ENCODE data around the gene CPNE2.
"Not testable (repeated sequence)": the region's sequence is repeated elsewhere in the genome, so short reads cannot be mapped to it uniquely, and the experiment has no call there.

Gene CPNE2

GRCh38 chr16:57167953-57168352 is 75.6 kb downstream of the CPNE2 start:
- DNase-seq (ENCODE audit: low read depth) = no peak

GRCh38 chr16:57169327-57169726 is 76.9 kb downstream of the CPNE2 start:
- no peak for DNase-seq (ENCODE audit: low read depth)

DNA sequence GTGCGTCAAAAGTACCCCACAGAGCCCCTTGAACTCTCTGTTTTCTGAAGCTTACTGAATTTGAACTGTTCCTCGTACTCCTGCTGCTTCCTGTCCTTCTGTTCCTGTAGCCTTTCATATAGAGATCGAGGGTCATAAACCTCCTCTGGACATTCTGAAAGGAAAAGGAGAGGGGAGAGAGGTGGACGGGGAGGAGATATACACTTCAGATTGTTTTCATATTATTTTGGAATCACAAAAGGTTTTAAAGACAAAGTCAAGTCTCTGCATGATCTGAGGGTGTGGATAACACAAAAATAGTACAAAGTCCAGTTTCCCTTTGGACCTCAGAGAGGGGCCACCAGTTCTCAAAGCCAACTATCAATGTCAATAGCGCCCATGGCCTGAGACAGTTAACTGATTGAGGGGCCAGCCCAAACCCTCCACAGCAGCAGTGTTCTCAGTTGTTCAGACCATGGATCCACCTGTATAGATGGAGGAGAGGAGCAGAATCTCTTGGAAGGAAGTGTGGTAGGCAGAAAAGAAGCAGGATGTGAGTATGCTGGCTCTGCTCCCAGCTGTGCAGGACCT is 80.4 kb downstream of the CPNE2 start:
- DNase-seq (ENCODE audit: low read depth) = no peak

DNA sequence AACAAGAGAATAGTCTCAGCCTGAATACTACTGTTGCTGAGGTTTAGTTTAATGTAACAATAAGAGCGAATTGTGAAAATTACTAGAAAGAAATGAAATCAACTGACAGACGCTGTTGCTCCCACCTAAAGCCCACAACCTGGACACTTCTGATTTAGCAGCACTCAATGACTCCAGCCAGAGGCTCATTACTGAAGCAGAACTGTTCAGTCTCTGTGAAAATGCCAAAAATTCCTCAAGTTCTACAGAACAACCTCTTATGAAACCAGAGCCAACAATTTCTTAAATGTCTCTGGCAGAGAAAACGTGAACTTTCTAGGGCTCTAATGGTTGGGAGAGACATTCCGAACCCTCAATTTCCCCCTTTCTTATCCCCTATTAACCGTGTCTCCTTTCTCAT is 83.5 kb downstream of the CPNE2 start:
- DNase-seq (ENCODE audit: low read depth) = no peak

GRCh38 chr16:57178196-57178595 is 85.8 kb downstream of the CPNE2 start:
- DNase-seq (ENCODE audit: low read depth) = no peak

- no peak for DNase-seq (ENCODE audit: low read depth)
Observed at GRCh38 chr16:57178793-57179212, 86.4 kb downstream of the CPNE2 start.

DNA sequence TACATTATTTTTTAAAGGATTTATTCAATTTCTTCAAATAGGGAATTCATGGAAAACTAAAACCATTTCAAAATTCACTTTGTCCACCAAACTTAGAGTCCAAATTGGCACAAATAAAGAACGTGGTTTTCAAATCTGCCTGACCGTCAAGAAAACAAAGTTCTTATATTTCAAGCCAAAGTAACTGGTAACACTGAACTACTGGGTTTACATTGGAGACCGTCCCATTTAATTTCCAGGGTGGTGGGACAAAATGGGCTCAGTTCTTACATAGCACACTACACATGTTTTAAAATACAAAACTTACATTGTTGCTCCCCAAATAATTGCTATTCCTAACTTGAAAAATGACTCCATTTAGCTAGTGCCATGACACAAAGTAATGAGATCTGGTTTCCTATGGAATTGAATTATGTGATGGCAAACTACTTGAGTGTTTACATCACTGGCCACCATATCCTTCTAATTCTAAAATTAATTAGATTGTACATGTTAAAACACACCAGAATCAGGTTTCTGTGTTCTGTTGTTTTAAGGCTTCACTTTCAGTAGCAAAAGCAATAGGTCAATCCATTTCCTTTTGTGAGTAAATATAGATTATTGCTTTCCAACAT is 86.9 kb downstream of the CPNE2 start:
- DNase-seq (ENCODE audit: low read depth) = no peak

GRCh38 chr16:57184113-57184512 is 91.7 kb downstream of the CPNE2 start:
- no peak for DNase-seq (ENCODE audit: low read depth)

DNA sequence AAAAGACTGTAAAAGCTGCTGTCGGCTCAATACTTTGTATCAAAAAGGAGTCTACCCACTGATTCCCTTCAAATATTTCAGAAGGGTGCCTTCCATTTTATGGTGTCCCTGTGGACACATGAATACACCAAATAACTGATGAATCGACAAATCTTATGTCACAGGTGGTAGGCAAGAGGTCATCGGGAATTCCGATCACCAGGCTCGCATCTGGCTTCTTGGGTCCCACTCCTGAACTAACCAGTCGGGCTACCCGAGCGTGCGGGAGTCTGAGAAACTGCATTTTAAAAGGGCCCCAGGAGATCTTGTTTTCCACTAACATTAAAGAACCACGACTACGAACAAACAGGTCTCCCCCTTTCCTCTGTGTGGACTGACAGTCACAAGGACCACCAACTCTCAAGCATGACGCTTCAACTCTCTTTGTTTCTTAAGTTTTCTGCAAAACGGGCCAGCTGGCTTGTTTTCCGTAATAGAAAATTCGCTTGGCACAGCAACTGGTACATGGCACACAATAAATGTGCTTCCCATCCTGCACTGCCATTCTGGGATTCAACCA is 92.6 kb downstream of the CPNE2 start:
- no peak for DNase-seq (ENCODE audit: low read depth)

GRCh38 chr16:57185446-57185944 is 93.1 kb downstream of the CPNE2 start:
- peak; percentile 33 for DNase-seq (ENCODE audit: low read depth)

DNA sequence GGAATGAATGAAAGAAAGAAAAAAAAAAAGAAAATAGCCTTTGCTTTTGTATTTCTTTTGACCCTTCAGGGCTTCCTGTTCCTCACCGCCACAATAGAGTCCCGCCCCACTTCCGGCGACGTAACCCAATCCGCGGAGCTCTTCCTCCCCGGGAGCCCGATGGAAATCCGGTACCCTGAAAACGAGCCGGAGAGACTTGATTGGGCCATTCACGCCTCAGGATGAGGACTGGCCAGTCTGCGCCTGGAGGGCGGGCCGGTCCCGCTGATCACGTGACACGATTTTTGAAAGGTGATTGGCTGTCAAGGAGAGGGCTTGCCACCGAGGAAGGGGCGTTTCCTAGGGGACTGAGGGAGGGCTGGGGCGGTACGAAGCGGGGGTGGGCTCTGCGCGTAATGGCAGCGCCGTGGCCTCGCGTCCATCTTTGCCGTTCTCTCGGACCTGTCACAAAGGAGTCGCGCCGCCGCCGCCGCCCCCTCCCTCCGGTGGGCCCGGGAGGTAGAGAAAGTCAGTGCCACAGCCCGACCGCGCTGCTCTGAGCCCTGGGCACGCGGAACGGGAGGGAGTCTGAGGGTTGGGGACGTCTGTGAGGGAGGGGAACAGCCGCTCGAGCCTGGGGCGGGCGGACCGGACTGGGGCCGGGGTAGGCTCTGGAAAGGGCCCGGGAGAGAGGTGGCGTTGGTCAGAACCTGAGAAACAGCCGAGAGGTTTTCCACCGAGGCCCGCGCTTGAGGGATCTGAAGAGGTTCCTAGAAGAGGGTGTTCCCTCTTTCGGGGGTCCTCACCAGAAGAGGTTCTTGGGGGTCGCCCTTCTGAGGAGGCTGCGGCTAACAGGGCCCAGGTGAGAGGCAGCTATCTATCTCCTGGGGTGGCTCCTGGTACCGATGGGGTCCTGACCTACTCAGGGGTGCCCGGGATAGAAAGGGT is 93.8 kb downstream of the CPNE2 start, which contains the start of the genes PSME3IP1 and RSPRY1:
Gene PSME3IP1, minus strand, starts transcription at position 95 of the 927 bp plus-strand sequence. CDS start 12,185 bp downstream, outside the sequence.
Gene RSPRY1, plus strand, starts transcription at position 385 of the 927 bp plus-strand sequence. CDS start 18,330 bp downstream, outside the sequence.
- DNase-seq (ENCODE audit: low read depth) = peak; percentile 94

- DNase-seq (ENCODE audit: low read depth) = no peak
Observed at GRCh38 chr16:57186872-57187854, 94.8 kb downstream of the CPNE2 start.

GRCh38 chr16:57187902-57188710 is 95.7 kb downstream of the CPNE2 start:
- not testable (repeated sequence) for DNase-seq (ENCODE audit: low read depth)

- no peak for DNase-seq (ENCODE audit: low read depth)
Observed at GRCh38 chr16:57188711-57189002, 96.3 kb downstream of the CPNE2 start.

- DNase-seq (ENCODE audit: low read depth) = not testable (repeated sequence)
Observed at GRCh38 chr16:57189527-57189926, 97.1 kb downstream of the CPNE2 start.

GRCh38 chr16:57190136-57190535 is 97.8 kb downstream of the CPNE2 start:
- no peak for DNase-seq (ENCODE audit: low read depth)

- no peak for DNase-seq (ENCODE audit: low read depth)
Observed at GRCh38 chr16:57191056-57191571, 98.7 kb downstream of the CPNE2 start.

GRCh38 chr16:57192146-57192545 is 99.8 kb downstream of the CPNE2 start:
- no peak for DNase-seq (ENCODE audit: low read depth)

GRCh38 chr16:57192720-57193486 is 100.5 kb downstream of the CPNE2 start:
- no peak for DNase-seq (ENCODE audit: low read depth)

All from activated T-cell treated with anti-CD3 and anti-CD28 coated beads for 1 hour (primary cell).